Panc1 (cell line): Measurements from ENCODE around the gene CHCHD6.

Experiments used
- CTCF ChIP-seq: fragments of 450-650 bp; IDR thresholded peaks from 2 replicates; pipeline ENCODE4 v1.5.1; 2017; ENCODE audit warnings: mild to moderate bottlenecking
- POLR2AphosphoS5 ChIP-seq: IDR thresholded peaks from 2 replicates; pipeline ENCODE4 v1.6.1; 2012; ENCODE audit warnings: mild to moderate bottlenecking, low read depth, low read length, moderate library complexity
- TCF7L2 ChIP-seq: IDR thresholded peaks from 2 replicates; pipeline ENCODE4 v1.6.1; 2011; ENCODE audit warnings: mild to moderate bottlenecking, low read depth, low read length, inconsistent platforms
- TF ChIP-seq, protein P1 (sequence below), 2 experiments: IDR thresholded peaks; 2 replicates each; pipeline ENCODE4 v1.6.1; 2011 to 2012; ENCODE audit warnings: low read depth in 2 of 2, control low read depth in 1 of 2, low read length in 1 of 2, mild to moderate bottlenecking in 1 of 2, moderate library complexity in 1 of 2; ENCODE audit not compliant: insufficient read depth in 1 of 2

DNA sequence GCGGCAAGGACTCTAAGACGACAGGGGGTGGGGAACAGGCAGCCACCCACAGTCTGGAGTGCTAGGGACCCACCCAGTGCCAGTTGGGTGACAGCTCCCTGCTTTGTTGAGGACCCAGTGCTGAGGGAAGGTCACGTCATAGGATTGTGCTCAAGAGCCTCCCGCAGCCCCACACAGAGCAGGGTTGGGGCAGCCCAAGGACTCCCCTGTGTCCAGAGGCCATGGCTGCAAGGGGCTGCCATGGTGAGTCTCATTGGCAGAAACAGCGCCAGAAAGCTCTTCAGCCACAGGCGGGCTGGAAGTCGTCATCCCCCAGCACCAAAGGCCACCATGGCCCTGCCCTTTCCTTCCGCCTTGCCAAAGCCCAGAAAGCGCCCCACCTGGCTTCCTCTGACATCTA lies 241.9 kb downstream of the CHCHD6 start:
- no peak for TF ChIP-seq CTCF
- no peak for TF ChIP-seq POLR2AphosphoS5
- TF ChIP-seq, protein P1, sequence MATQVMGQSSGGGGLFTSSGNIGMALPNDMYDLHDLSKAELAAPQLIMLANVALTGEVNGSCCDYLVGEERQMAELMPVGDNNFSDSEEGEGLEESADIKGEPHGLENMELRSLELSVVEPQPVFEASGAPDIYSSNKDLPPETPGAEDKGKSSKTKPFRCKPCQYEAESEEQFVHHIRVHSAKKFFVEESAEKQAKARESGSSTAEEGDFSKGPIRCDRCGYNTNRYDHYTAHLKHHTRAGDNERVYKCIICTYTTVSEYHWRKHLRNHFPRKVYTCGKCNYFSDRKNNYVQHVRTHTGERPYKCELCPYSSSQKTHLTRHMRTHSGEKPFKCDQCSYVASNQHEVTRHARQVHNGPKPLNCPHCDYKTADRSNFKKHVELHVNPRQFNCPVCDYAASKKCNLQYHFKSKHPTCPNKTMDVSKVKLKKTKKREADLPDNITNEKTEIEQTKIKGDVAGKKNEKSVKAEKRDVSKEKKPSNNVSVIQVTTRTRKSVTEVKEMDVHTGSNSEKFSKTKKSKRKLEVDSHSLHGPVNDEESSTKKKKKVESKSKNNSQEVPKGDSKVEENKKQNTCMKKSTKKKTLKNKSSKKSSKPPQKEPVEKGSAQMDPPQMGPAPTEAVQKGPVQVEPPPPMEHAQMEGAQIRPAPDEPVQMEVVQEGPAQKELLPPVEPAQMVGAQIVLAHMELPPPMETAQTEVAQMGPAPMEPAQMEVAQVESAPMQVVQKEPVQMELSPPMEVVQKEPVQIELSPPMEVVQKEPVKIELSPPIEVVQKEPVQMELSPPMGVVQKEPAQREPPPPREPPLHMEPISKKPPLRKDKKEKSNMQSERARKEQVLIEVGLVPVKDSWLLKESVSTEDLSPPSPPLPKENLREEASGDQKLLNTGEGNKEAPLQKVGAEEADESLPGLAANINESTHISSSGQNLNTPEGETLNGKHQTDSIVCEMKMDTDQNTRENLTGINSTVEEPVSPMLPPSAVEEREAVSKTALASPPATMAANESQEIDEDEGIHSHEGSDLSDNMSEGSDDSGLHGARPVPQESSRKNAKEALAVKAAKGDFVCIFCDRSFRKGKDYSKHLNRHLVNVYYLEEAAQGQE (IDR thresholded peaks at IDR 0.05; ENCODE audit: insufficient read depth in 1 of 2, low read depth in 2 of 2, low read length in 1 of 2): no peak
- TF ChIP-seq TCF7L2: no peak
